Natural killer cell treated with Interleukin-12 subunit alpha and Interleukin-12 subunit beta and Interleukin-15 and Interleukin-18, amount 100 ng/mL, for 72 hours (primary cell): ENCODE measurements around the gene NSMCE1. TPM values are rescaled to one million over a fixed set of nuclear protein-coding genes. Genes with fewer than 3 reads are reported as not detected.

Experiments
- ATAC-seq, 2 donors: fragments of 150-1000 bp; cut with Tn5 transposase in 1 of 2; sonication (Bioruptor Pico), chemical (Tn5 transposase) in 1 of 2; 2 replicates each; pipeline ENCODE4 v1.10.0; 2021
- DNase-seq: peaks from one replicate; pipeline ENCODE4 v3.0.0; 2022; ENCODE audit warnings: low spot score
- H3K27ac Mint-ChIP-seq, 2 donors: 1 replicate in 1 of 2; 2 replicates in 1 of 2; pipeline ENCODE4 v1.8.0; 2022; ENCODE audit warnings: mixed read lengths in 2 of 2, mild to moderate bottlenecking in 1 of 2, moderate library complexity in 1 of 2
- H3K27me3 Mint-ChIP-seq, 2 donors: 1 replicate in 1 of 2; 2 replicates in 1 of 2; pipeline ENCODE4 v1.8.0; 2022; ENCODE audit warnings: mixed read lengths in 2 of 2
- H3K36me3 Mint-ChIP-seq: one replicate; pipeline ENCODE4 v1.8.0; 2022; ENCODE audit warnings: mixed read lengths
- H3K4me1 Mint-ChIP-seq, 2 donors: 1 replicate in 1 of 2; 2 replicates in 1 of 2; pipeline ENCODE4 v1.8.0; 2022; ENCODE audit warnings: low read depth in 2 of 2, mixed read lengths in 2 of 2, mild to moderate bottlenecking in 1 of 2
- H3K4me3 Mint-ChIP-seq: one replicate; pipeline ENCODE4 v1.8.0; 2022; ENCODE audit warnings: mixed read lengths
- H3K9me3 Mint-ChIP-seq: 2 replicates; pipeline ENCODE4 v1.8.0; 2022; ENCODE audit warnings: mixed read lengths
- total RNA-seq, 2 donors: library from RNA; stranded (reverse); gene quantifications; one replicate each; pipeline ENCODE4 v1.2.3, GENCODE V29; 2022

NSMCE1 gene
- total RNA-seq, 2 donors from 2014 or later: 37.7 to 50.4 TPM

DNA sequence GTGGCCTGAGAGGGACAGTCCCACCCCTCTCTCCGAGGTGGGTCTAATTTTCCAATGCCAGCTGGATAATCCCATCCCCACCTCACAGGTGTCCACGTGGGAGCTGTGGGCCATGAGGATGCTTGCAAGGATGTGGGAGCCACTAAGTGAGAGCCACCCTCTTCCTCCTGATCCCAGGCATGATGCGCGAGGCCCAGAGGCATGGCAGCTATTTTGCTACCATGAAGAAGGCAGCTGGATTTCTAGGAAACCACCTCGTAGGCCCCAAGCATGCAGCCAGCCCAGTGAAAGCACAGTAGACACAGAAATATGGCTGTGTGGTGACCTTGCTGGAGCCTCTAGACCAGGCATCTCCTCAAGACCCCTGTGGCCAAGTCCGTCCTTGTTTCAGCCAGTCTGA is 44.9 kb downstream of the NSMCE1 start:
- Mint-ChIP-seq H3K4me3 (no peak overlapping the region), H3K36me3 (no peaks in the 10 kb centered on the region), H3K27ac (no peak overlapping the region), H3K9me3 (no peaks in the 10 kb centered on the region), H3K4me1 (peaks cover 10 to 16% of the 10 kb centered on the region in 2 donors), H3K27me3 (no peaks in the 10 kb centered on the region)
- no peak for ATAC-seq
- no peak for DNase-seq

DNA sequence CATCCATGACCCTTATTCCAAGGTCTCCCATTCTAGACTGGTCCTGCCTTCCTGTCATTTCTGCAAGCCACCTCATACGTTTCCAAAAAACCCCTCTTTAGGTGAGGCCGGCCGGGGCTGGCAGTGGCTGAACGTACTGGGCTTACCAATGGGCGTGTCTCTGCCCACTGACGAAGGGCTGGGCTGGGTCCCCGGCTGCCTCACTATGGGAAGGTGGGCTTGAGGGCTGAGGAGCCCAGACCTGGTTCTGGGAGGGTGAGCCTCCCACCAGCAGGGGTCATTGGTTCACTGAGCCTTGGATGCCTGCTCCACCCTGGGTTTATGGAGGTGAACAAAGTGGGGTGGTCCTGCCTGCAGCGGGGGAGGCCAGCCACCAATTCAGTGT is 45.4 kb downstream of the NSMCE1 start:
- Mint-ChIP-seq H3K27ac (no peak overlapping the region), H3K4me3 (no peak overlapping the region), H3K9me3 (no peaks in the 10 kb centered on the region), H3K36me3 (no peaks in the 10 kb centered on the region), H3K4me1 (peaks cover 10 to 16% of the 10 kb centered on the region in 2 donors), H3K27me3 (no peaks in the 10 kb centered on the region)
- DNase-seq (no peak), ATAC-seq (no peak)

DNA sequence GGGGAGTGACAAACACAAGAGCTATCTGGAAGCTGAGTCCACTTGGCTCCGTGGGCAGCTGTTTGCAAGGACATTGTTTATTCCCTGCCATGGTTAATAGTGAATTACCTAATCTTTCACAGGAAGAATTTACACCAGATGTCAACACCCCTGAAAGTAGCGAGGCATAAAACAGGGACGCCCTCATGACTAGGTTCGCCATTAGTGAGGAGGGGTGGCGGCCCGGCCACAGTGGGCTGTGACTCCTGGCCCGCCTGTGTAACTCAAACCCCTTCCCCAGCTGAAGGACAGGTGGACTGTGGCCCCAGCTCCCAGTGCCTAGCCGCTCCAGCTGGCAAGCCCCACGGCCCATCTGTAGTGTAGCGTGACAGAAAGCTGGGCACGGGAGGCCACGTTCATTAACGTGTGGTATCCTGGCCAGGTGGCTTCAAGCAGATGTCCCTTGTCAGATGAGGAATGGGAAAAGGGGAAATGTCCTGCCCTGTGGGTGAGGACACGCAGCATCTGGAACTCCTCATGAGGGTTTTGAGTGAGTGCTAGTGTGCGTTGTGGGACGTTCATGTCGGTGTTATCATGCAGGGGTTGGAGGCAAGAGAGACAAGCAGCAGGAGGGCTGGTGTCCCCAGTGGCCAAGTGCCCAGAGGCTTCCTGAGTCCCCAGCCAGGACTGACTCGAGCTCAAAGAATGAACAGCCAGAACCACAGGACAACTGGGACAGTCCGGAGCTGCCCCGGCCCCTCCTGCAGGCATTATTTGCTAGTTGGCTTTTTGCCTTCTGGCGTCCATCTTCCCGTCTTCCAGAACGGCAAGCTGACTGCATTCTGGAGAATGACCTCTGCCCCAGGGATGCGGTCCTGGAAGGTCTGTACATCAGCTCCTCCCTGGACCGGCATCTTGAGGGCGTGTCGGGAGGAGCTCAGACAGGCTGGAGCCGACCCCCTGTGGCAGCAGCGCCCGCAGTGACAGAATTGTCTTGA is 46.0 kb downstream of the NSMCE1 start:
- no peaks in the 10 kb centered on the region for H3K36me3 Mint-ChIP-seq

GRCh38 chr16:27221576-27222248 is 46.9 kb downstream of the NSMCE1 start:
- Mint-ChIP-seq H3K4me1 (peaks cover 10% of the 10 kb centered on the region in 2 donors), H3K4me3 (no peak overlapping the region), H3K36me3 (no peaks in the 10 kb centered on the region), H3K27me3 (no peaks in the 10 kb centered on the region), H3K9me3 (no peaks in the 10 kb centered on the region), H3K27ac (no peak overlapping the region)
- DNase-seq: no peak
- ATAC-seq: no peak

More for the DNA sequence above, 46.0 kb downstream of the NSMCE1 start:
- no peak for DNase-seq
- Mint-ChIP-seq H3K4me1 (peaks cover 10 to 16% of the 10 kb centered on the region in 2 donors), H3K27me3 (no peaks in the 10 kb centered on the region), H3K4me3 (no peak overlapping the region), H3K27ac (no peak overlapping the region), H3K9me3 (no peaks in the 10 kb centered on the region)
- ATAC-seq: no peak

DNA sequence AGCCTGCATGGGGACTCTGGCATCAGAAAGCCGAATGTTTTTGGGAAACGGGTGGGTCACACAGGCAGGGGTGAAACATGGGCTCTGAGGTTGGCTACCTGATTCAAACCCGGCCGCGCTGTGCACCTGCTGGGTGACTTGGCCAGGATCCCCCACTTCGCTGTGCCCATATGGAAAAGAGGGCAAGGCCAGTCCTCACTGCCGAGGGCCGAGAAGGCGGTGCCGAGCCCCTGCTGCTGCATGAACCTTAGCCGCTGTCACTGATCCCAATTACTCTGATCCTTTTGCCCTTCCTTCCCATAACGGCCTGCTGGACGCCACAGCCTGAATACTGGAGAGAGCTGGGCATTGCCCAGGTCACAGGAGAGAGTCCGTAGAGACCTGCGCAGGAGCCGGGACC is 47.6 kb downstream of the NSMCE1 start:
- Mint-ChIP-seq H3K27me3 (no peaks in the 10 kb centered on the region), H3K4me3 (no peak overlapping the region), H3K4me1 (peaks cover 4 to 6% of the 10 kb centered on the region in 2 donors), H3K27ac (no peak overlapping the region), H3K9me3 (no peaks in the 10 kb centered on the region), H3K36me3 (no peaks in the 10 kb centered on the region)
- ATAC-seq (no peak), DNase-seq (no peak)

GRCh38 chr16:27220527-27220926 is 48.0 kb downstream of the NSMCE1 start:
- H3K4me3 Mint-ChIP-seq: no peak overlapping the region
- H3K27me3 Mint-ChIP-seq: no peaks in the 10 kb centered on the region
- peaks cover 1 to 3% of the 10 kb centered on the region in 2 donors for H3K4me1 Mint-ChIP-seq
- H3K9me3 Mint-ChIP-seq: no peaks in the 10 kb centered on the region
- no peak for ATAC-seq
- no peak overlapping the region for H3K27ac Mint-ChIP-seq
- no peak for DNase-seq
- no peaks in the 10 kb centered on the region for H3K36me3 Mint-ChIP-seq

DNA sequence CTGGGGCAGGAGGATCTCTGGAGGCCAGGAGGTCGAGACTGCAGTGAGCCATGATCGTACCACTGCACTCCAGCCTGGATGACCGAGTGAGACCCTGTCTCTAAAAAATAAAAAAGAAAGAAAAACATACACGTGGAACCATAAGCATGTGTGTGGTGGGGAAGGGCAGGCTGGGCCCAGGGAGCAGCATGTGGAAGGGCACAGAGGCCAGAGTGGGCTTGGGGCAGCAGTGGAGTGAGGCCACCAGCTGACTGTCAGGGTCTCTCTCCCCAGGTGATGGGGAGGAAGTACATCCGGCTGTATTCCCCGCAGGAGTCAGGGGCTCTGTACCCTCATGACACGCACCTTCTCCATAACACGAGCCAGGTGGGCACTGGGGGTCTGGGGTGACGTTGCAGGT is 48.5 kb downstream of the NSMCE1 start:
- H3K36me3 Mint-ChIP-seq: no peaks in the 10 kb centered on the region
- H3K4me1 Mint-ChIP-seq: peaks cover 0 to 3% of the 10 kb centered on the region in 2 donors
- no peaks in the 10 kb centered on the region for H3K9me3 Mint-ChIP-seq
- no peak for DNase-seq
- no peak overlapping the region for H3K27ac Mint-ChIP-seq
- no peak overlapping the region for H3K4me3 Mint-ChIP-seq
- H3K27me3 Mint-ChIP-seq: no peaks in the 10 kb centered on the region
- no peak for ATAC-seq

- H3K27ac Mint-ChIP-seq: no peak overlapping the region
- H3K36me3 Mint-ChIP-seq: no peaks in the 10 kb centered on the region
- peaks cover 0 to 3% of the 10 kb centered on the region in 2 donors for H3K4me1 Mint-ChIP-seq
- H3K27me3 Mint-ChIP-seq: no peaks in the 10 kb centered on the region
- H3K9me3 Mint-ChIP-seq: no peaks in the 10 kb centered on the region
- DNase-seq: no peak
- H3K4me3 Mint-ChIP-seq: no peak overlapping the region
- ATAC-seq: no peak
Observed at GRCh38 chr16:27219161-27219560, 49.4 kb downstream of the NSMCE1 start.

GRCh38 chr16:27218756-27219155 is 49.8 kb downstream of the NSMCE1 start:
- no peak overlapping the region for H3K27ac Mint-ChIP-seq
- no peak for DNase-seq

DNA sequence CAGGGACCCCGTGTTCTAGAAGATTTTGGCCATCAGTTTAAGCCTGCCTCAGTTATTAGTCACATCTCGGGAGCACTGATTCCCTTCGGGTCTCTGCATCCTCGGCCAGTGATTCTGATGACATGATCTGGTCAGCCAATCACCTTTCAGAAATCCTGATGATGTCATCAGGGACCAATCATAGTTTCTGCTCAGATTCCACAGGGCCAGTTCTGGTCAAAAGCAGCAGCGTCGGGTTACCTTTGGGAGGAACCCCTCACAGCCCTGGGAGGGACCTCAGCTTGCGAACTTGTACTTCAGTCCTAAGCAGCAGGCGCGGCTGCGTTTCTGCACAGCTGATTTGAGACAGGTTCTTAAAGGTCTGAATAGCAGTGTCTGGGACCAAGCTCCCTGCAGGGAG is 51.3 kb downstream of the NSMCE1 start:
- Mint-ChIP-seq H3K27me3 (no peaks in the 10 kb centered on the region), H3K4me3 (no peak overlapping the region), H3K36me3 (no peaks in the 10 kb centered on the region), H3K4me1 (no peaks in the 10 kb centered on the region), H3K27ac (no peak overlapping the region), H3K9me3 (no peaks in the 10 kb centered on the region)
- ATAC-seq (no peak), DNase-seq (no peak)

More at GRCh38 chr16:27218756-27219155, 49.8 kb downstream of the NSMCE1 start:
- ATAC-seq: no peak
- Mint-ChIP-seq H3K36me3 (no peaks in the 10 kb centered on the region), H3K9me3 (no peaks in the 10 kb centered on the region), H3K4me1 (no peaks in the 10 kb centered on the region), H3K4me3 (no peak overlapping the region), H3K27me3 (no peaks in the 10 kb centered on the region)

DNA sequence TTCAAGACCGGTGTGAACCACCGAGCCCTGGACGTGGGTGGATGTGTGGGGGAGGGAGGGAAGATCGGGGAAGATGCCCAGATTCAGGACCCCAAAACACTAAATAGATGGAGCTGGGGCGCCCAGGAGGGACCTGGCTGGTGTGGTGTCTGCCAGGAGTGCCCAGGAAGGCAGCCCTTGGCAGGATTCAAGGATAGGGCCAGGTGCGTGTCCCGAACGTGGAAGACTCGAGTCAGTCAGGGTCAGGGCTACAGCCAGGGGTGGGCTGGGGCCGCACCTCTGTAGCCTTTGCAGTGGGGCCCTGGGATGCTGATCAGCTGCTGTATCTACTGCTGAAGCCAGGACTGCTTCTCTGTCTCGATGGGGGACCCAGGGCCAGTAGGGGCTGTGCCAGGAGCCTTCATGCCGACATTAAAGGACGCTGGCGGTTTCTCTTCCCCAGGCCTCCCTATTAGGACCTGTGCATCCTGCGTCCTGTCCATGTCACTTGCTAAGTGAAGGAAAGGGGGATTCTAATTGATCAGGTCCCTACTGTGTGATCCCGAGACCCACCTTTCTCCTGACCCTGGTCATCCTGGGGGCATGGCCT is 52.2 kb downstream of the NSMCE1 start:
- H3K27ac Mint-ChIP-seq: no peak overlapping the region

DNA sequence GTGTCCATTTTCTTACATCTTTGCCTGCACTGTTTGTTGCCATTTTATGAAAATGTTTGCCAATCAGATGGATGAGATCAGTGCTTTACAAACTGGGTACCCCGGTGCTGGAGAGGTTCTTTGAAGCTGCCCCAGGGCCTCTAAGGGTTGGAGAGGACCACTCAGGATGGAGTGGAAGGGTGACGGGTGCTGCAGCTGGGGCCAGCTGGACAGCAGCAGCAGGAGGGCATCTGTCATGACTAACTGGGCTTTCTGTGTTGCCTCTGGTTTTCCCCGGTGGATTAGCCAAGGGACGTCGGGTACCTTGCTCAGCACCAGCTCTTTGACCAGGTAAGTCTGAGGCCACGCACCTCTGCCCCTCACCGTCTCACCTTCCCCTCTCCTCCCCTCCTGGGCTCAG is 52.9 kb downstream of the NSMCE1 start:
- Mint-ChIP-seq H3K27me3 (no peaks in the 10 kb centered on the region), H3K9me3 (no peaks in the 10 kb centered on the region), H3K36me3 (no peaks in the 10 kb centered on the region), H3K4me1 (no peaks in the 10 kb centered on the region), H3K27ac (no peak overlapping the region), H3K4me3 (no peak overlapping the region)
- DNase-seq: no peak
- ATAC-seq: no peak

More for the DNA sequence above, 52.2 kb downstream of the NSMCE1 start:
- no peak for DNase-seq
- Mint-ChIP-seq H3K4me1 (no peaks in the 10 kb centered on the region), H3K9me3 (no peaks in the 10 kb centered on the region), H3K27me3 (no peaks in the 10 kb centered on the region), H3K4me3 (no peak overlapping the region), H3K36me3 (no peaks in the 10 kb centered on the region)
- ATAC-seq: no peak

GRCh38 chr16:27214084-27214961 is 54.2 kb downstream of the NSMCE1 start:
- Mint-ChIP-seq H3K27ac (no peak overlapping the region), H3K36me3 (no peaks in the 10 kb centered on the region), H3K4me1 (no peaks in the 10 kb centered on the region), H3K4me3 (no peak overlapping the region), H3K27me3 (no peaks in the 10 kb centered on the region), H3K9me3 (no peaks in the 10 kb centered on the region)
- no peak for DNase-seq
- ATAC-seq: no peak
